HepG2 (cell line): ENCODE measurements around the gene ZC3H7B. TPM values are rescaled to one million over a fixed set of nuclear protein-coding genes. Genes with fewer than 3 reads are reported as not detected.

Experiments
- DMTF1 ChIP-seq: sonication (generic); formaldehyde crosslinking; IDR thresholded peaks from 2 replicates; pipeline ENCODE4 v1.4.0; 2020; ENCODE audit warnings: mild to moderate bottlenecking, missing genetic modification reagents
- DPF2 ChIP-seq: sonication (generic); formaldehyde crosslinking; IDR thresholded peaks from 2 replicates; pipeline ENCODE4 v1.4.0; 2020; ENCODE audit warnings: mild to moderate bottlenecking, low read depth, missing genetic modification reagents, borderline replicate concordance
- DZIP1 ChIP-seq: sonication (generic); formaldehyde crosslinking; IDR thresholded peaks from 2 replicates; pipeline ENCODE4 v1.5.0; 2020; ENCODE audit warnings: mild to moderate bottlenecking, missing genetic modification reagents
- ELF3 ChIP-seq: IDR thresholded peaks from 2 replicates; pipeline ENCODE4 v1.6.1; 2016; ENCODE audit warnings: missing genetic modification reagents, missing compliant biosample characterization
- MIXL1 ChIP-seq: IDR thresholded peaks from 2 replicates; pipeline ENCODE4 v1.6.1; 2016
- ZNF101 ChIP-seq: sonication (generic); formaldehyde crosslinking; IDR thresholded peaks from 2 replicates; pipeline ENCODE4 v1.4.0; 2020; ENCODE audit warnings: mild to moderate bottlenecking, low read depth, missing genetic modification reagents, borderline replicate concordance
- ZNF20 ChIP-seq: sonication (generic); formaldehyde crosslinking; IDR thresholded peaks from 2 replicates; pipeline ENCODE4 v1.4.0; 2020; ENCODE audit warnings: mild to moderate bottlenecking, moderate library complexity, missing genetic modification reagents
- ZNF296 ChIP-seq: sonication (generic); formaldehyde crosslinking; conservative IDR thresholded peaks from 2 replicates; pipeline ENCODE4 v1.5.0; 2020; ENCODE audit warnings: mild to moderate bottlenecking, missing genetic modification reagents
- ZNF33A ChIP-seq: sonication (generic); formaldehyde crosslinking; IDR thresholded peaks from 2 replicates; pipeline ENCODE4 v1.5.1; 2020; ENCODE audit warnings: missing genetic modification reagents, mild to moderate bottlenecking, moderate library complexity, borderline replicate concordance
- ZNF503 ChIP-seq: sonication (generic); formaldehyde crosslinking; IDR thresholded peaks from 2 replicates; pipeline ENCODE4 v1.4.0; 2020; ENCODE audit warnings: missing genetic modification reagents
- ZNF782 ChIP-seq: sonication (generic); formaldehyde crosslinking; IDR thresholded peaks from 2 replicates; pipeline ENCODE4 v1.4.0; 2020; ENCODE audit warnings: missing genetic modification reagents, mild to moderate bottlenecking, borderline replicate concordance
- ZNF839 ChIP-seq: sonication (generic); formaldehyde crosslinking; IDR thresholded peaks from 2 replicates; pipeline ENCODE4 v1.4.0; 2020; ENCODE audit warnings: missing genetic modification reagents, mild to moderate bottlenecking, borderline replicate concordance
- polyA plus RNA-seq, 8 experiments: library from polyadenylated mRNA; depleted of rRNA in 3 of 8; stranded (reverse) in 7 of 8; unstranded in 1 of 8; fragments of >200 nt; fragmentation: Illumina TruSeq in 4 of 8; extraction: Trizol in 4 of 8; gene quantifications; 2 replicates each; pipeline versions ENCODE4 v1.2.1 to v1.2.3, GENCODE V29; 2011 to 2016; ENCODE audit warnings: low read depth in 4 of 8, missing spikeins in 1 of 8, mixed read lengths in 1 of 8; ENCODE audit not compliant: insufficient read depth in 1 of 8
- total RNA-seq, 5 experiments: library from RNA; depleted of rRNA; stranded (reverse); fragments of >200 nt; fragmentation: Illumina TruSeq; extraction: Trizol; gene quantifications; 2 replicates each; pipeline ENCODE4 v1.2.3, GENCODE V29; 2016; ENCODE audit warnings: low read depth in 1 of 5
- TF ChIP-seq, protein P1 (sequence below): sonication (generic); formaldehyde crosslinking; IDR thresholded peaks from 2 replicates; pipeline ENCODE4 v1.5.1; 2020; ENCODE audit warnings: missing genetic modification reagents, mild to moderate bottlenecking, borderline replicate concordance
- TF ChIP-seq, protein P2 (sequence below): sonication (generic); formaldehyde crosslinking; IDR thresholded peaks from 2 replicates; pipeline ENCODE4 v1.4.0; 2020; ENCODE audit warnings: missing genetic modification reagents
- TF ChIP-seq, protein P3 (sequence below): IDR thresholded peaks from 2 replicates; pipeline ENCODE4 v1.6.1; 2016; ENCODE audit warnings: control low read depth
- TF ChIP-seq, protein P4 (sequence below): sonication (generic); formaldehyde crosslinking; IDR thresholded peaks from 2 replicates; pipeline ENCODE4 v1.4.0; 2020; ENCODE audit warnings: missing genetic modification reagents

Gene ZC3H7B
- total and polyA plus RNA-seq, 2 of the 13 experiments (the other 11 are each of a cell fraction or from before 2014, with no cell fraction given): 26.4 to 37.2 TPM

GRCh38 chr22:41367039-41367679, 65.8 kb downstream of the ZC3H7B start (continued):
- no peak for TF ChIP-seq DZIP1 (CRISPR knock-in tag)
- TF ChIP-seq, protein P1, sequence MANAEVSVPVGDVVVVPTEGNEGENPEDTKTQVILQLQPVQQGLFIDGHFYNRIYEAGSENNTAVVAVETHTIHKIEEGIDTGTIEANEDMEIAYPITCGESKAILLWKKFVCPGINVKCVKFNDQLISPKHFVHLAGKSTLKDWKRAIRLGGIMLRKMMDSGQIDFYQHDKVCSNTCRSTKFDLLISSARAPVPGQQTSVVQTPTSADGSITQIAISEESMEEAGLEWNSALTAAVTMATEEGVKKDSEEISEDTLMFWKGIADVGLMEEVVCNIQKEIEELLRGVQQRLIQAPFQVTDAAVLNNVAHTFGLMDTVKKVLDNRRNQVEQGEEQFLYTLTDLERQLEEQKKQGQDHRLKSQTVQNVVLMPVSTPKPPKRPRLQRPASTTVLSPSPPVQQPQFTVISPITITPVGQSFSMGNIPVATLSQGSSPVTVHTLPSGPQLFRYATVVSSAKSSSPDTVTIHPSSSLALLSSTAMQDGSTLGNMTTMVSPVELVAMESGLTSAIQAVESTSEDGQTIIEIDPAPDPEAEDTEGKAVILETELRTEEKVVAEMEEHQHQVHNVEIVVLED: no peak; the same call in 1 of the 2 replicates
- TF ChIP-seq ZNF503 (CRISPR knock-in tag): no peak
- TF ChIP-seq ELF3 (CRISPR knock-in tag): peak; percentile 72; the same call in 1 of the 2 replicates
- TF ChIP-seq ZNF782 (CRISPR knock-in tag): no peak
- no peak for TF ChIP-seq ZNF101 (CRISPR knock-in tag)
- TF ChIP-seq MIXL1 (CRISPR knock-in tag): no peak
- no peak for TF ChIP-seq ZNF296
- TF ChIP-seq ZNF20 (CRISPR knock-in tag): no peak
- TF ChIP-seq, protein P2, sequence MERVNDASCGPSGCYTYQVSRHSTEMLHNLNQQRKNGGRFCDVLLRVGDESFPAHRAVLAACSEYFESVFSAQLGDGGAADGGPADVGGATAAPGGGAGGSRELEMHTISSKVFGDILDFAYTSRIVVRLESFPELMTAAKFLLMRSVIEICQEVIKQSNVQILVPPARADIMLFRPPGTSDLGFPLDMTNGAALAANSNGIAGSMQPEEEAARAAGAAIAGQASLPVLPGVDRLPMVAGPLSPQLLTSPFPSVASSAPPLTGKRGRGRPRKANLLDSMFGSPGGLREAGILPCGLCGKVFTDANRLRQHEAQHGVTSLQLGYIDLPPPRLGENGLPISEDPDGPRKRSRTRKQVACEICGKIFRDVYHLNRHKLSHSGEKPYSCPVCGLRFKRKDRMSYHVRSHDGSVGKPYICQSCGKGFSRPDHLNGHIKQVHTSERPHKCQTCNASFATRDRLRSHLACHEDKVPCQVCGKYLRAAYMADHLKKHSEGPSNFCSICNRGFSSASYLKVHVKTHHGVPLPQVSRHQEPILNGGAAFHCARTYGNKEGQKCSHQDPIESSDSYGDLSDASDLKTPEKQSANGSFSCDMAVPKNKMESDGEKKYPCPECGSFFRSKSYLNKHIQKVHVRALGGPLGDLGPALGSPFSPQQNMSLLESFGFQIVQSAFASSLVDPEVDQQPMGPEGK (CRISPR knock-in tag): peak; percentile 84
- TF ChIP-seq, protein P3, sequence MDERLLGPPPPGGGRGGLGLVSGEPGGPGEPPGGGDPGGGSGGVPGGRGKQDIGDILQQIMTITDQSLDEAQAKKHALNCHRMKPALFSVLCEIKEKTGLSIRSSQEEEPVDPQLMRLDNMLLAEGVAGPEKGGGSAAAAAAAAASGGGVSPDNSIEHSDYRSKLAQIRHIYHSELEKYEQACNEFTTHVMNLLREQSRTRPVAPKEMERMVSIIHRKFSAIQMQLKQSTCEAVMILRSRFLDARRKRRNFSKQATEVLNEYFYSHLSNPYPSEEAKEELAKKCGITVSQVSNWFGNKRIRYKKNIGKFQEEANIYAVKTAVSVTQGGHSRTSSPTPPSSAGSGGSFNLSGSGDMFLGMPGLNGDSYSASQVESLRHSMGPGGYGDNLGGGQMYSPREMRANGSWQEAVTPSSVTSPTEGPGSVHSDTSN (CRISPR knock-in tag): no peak; the same call in 1 of the 2 replicates
- TF ChIP-seq ZNF33A (CRISPR knock-in tag): no peak
- TF ChIP-seq, protein P4, sequence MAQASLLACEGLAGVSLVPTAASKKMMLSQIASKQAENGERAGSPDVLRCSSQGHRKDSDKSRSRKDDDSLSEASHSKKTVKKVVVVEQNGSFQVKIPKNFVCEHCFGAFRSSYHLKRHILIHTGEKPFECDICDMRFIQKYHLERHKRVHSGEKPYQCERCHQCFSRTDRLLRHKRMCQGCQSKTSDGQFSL (CRISPR knock-in tag): no peak
- TF ChIP-seq DPF2 (CRISPR knock-in tag): no peak
- TF ChIP-seq DMTF1 (CRISPR knock-in tag): no peak
- TF ChIP-seq ZNF839: peak; percentile 72; the same call in 1 of the 2 replicates
